Stomach (tissue), 4 donors: Measurements from ENCODE around the gene CEP20.

Source experiments
- CTCF ChIP-seq, 7 experiments: fragments of 450-650 bp in 4 of 7; fragments of 200-600 bp in 3 of 7; sonication (generic) in 3 of 7; IDR thresholded peaks; one replicate each; pipeline ENCODE4 v1.5.1; 2016 to 2019; ENCODE audit warnings: antibody characterized with exemption in 7 of 7, control low read depth in 2 of 7, mild to moderate bottlenecking in 1 of 7
- POLR2A ChIP-seq, 4 donors: fragments of 450-650 bp; IDR thresholded peaks; one replicate each; pipeline ENCODE4 v1.6.1; 2016; ENCODE audit warnings: antibody characterized with exemption in 4 of 4, control low read depth in 2 of 4, mild to moderate bottlenecking in 1 of 4, moderate library complexity in 1 of 4
- POLR2AphosphoS5 ChIP-seq, 3 donors: sonication (generic); formaldehyde crosslinking; IDR thresholded peaks; one replicate each; pipeline ENCODE4 v1.6.1; 2016; ENCODE audit warnings: antibody characterized with exemption in 3 of 3

DNA sequence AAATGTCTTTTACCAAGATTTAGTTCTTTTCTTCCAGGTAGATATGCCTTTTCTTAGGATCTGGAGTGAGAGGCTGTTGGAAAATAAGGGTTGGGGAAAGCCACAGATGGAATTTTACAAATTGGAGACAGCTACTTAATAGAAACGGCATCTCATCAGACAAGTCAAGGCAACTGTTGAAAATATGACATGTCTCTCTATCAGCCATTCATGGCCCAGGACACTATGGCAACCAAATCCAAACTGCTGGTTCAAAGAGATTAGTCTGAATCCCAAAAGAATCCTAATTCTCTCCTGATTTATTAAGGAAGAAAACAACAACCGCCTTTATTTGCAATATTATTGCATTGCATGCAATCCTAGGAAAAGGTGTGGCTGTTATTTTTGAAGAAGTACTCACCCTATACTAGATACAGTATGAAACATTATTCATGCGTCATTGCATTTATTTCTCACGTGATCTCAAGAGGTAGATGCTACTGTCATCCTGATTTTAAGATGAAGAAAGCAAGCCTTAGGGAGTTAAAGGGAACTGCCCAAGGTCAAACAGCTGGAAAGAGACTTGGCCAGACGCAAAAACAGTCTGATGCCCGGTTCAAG is 12.6 kb upstream of the CEP20 start:
- no peak for TF ChIP-seq POLR2AphosphoS5 (IDR thresholded peaks at IDR 0.05)
- no peak for TF ChIP-seq CTCF (IDR thresholded peaks at IDR 0.05)
- no peak for TF ChIP-seq POLR2A (IDR thresholded peaks at IDR 0.05)
